A673 (cell line): Measurements from ENCODE around the gene GRIK3.

Experiments
- EZH2 ChIP-seq: fragments of 200-600 bp; sonication (generic); IDR thresholded peaks from 2 replicates; pipeline ENCODE4 v1.6.1; 2017; ENCODE audit warnings: borderline replicate concordance, low read depth, mild to moderate bottlenecking, mixed read lengths, antibody characterized with exemption, low read length; ENCODE audit not compliant: poor library complexity, severe bottlenecking
- TF ChIP-seq, protein P1 (sequence below): fragments of 300-800, 200-600 bp; sonication (generic); conservative IDR thresholded peaks from 2 replicates; pipeline ENCODE4 v1.5.1; 2017; ENCODE audit warnings: low read depth, mild to moderate bottlenecking, antibody characterized with exemption, low read length, moderate library complexity, mixed read lengths

DNA sequence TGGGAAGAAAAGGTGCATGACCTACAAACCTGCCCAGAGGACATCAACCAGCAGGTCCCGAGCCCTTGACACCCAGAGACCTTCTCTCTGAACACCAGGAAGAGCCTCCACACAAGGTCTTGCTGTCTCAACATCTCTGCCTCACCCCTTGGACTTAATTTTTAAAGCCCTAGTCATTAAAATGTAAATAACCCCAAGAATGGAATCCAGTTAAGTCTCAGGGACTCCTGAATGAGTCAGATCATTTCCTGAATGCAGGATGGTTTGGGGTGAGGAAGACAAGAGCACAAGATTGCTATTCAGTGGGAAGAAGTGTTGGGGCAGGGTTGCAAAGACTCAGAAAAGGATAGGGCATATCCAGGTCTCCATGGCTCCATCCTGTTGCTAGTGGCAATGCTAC is 17.8 kb upstream of the GRIK3 start:
- TF ChIP-seq, protein P1, sequence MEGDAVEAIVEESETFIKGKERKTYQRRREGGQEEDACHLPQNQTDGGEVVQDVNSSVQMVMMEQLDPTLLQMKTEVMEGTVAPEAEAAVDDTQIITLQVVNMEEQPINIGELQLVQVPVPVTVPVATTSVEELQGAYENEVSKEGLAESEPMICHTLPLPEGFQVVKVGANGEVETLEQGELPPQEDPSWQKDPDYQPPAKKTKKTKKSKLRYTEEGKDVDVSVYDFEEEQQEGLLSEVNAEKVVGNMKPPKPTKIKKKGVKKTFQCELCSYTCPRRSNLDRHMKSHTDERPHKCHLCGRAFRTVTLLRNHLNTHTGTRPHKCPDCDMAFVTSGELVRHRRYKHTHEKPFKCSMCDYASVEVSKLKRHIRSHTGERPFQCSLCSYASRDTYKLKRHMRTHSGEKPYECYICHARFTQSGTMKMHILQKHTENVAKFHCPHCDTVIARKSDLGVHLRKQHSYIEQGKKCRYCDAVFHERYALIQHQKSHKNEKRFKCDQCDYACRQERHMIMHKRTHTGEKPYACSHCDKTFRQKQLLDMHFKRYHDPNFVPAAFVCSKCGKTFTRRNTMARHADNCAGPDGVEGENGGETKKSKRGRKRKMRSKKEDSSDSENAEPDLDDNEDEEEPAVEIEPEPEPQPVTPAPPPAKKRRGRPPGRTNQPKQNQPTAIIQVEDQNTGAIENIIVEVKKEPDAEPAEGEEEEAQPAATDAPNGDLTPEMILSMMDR, result no peak
- TF ChIP-seq EZH2, result no peak
